ENCODE results near the gene BCL2. TPM values are rescaled to one million over a fixed set of nuclear protein-coding genes. Genes with fewer than 3 reads are reported as not detected.

BCL2 gene
- total RNA-seq, 4 donors from 2014 or later = 25.2 to 39.0 (median 36.1) TPM

DNA sequence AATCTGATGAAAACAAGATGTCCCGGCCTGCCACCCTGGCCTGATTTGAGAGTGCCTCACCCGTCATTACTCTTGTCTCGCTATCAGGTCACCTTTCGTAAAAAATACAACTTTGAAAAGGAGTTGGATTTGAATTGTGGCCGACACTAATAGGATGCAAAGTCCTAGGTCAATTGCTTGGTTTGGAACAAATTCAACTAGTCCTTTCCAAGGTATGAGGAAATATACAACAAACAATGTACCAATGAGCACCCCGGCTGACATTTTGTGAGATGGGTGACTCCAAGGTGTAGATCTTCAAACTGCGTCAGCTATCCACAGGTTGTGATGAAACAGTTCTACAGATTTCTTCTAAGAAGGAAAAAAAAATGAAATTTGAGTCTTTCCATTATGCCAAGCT is 77.8 kb downstream of the BCL2 start:
- WGBS = 98% methylated on average over 7 of the region's 7 CpGs
- Histone ChIP-seq H3K36me3 (no peaks in the 10 kb centered on the region), H3K9me3 (no peaks in the 10 kb centered on the region), H3K27me3 (no peaks in the 10 kb centered on the region), H3K4me3 (no peak overlapping the region), H3K4me1 (peaks cover 20 to 48% (median 34%) of the 10 kb centered on the region in 4 donors), H3K27ac (replicated peaks in 1 of 4) (no peak overlapping the region)
- intact Hi-C loops (cut with DNase I) = no loop called here
- TF ChIP-seq EP300 (IDR thresholded peaks at IDR 0.05) (no peak), POLR2AphosphoS5 (IDR thresholded peaks at IDR 0.05) (no peak), POLR2A (IDR thresholded peaks at IDR 0.05; ENCODE audit: low read depth) (no peak)
- TF ChIP-seq, protein P1, sequence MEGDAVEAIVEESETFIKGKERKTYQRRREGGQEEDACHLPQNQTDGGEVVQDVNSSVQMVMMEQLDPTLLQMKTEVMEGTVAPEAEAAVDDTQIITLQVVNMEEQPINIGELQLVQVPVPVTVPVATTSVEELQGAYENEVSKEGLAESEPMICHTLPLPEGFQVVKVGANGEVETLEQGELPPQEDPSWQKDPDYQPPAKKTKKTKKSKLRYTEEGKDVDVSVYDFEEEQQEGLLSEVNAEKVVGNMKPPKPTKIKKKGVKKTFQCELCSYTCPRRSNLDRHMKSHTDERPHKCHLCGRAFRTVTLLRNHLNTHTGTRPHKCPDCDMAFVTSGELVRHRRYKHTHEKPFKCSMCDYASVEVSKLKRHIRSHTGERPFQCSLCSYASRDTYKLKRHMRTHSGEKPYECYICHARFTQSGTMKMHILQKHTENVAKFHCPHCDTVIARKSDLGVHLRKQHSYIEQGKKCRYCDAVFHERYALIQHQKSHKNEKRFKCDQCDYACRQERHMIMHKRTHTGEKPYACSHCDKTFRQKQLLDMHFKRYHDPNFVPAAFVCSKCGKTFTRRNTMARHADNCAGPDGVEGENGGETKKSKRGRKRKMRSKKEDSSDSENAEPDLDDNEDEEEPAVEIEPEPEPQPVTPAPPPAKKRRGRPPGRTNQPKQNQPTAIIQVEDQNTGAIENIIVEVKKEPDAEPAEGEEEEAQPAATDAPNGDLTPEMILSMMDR (IDR thresholded peaks at IDR 0.05) = no peak
- DNase-seq (ENCODE audit: extremely low spot score) = no peak

DNA sequence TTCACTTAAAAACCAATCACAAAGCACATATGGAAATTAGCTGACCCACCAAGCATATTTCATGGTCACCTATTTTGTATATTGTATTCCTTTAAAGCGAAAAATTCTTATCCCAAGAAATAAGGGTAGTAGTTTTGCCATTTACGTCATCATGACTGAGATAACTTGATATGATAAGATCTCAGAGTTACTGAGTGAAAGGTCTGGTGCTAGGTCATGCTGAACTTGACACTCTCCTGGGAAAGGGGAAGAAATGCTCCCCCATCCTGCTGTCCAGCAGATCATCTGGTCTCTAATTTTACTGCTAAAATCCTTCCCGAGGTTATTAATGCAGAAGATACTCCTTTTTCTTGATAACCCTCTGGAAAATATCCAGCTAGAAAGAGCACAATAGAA is 78.3 kb downstream of the BCL2 start:
- H3K27ac ChIP-seq (replicated peaks in 1 of 4) = no peak overlapping the region
- peaks cover 20 to 52% (median 38%) of the 10 kb centered on the region in 4 donors for H3K4me1 ChIP-seq

DNA sequence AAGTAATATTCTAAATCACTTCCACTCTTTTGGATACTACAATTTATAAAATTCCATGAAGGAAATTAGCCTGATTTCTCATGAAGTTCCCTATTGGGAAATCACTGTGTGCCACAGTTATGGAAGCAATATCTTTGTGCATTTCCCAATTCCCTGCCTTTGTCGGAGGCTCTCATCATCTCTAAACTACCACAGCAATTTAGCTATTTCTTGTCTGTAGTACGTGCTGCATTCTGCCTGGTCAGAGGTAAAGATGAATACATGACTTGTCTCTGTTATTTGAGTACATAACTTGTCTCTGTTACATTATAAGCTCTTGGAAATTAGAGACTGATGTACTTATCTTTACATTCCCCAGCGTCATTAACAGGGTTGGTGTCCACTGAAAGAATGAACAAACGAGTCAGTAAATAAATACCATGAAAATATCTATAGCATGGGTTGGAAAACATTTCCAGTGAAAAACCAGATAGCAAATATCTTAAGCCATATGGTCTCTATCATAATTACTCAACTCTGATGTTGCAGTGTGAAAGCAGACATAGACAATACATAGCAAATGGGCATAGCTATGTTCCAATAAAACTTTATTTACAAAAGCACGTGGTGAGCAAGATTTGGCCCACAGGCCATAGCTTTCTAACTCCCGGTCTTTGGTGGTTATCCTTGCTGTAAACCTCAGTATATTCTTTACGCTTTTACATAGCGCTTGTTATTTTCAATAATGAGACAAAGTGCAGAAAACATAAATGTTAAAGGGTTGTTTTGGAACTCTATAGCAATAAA is 78.8 kb downstream of the BCL2 start:
- intact Hi-C loops (cut with DNase I) = no loop called here
- H3K27ac ChIP-seq (replicated peaks in 1 of 4) = peak overlapping the region in 2 of 4 donors; percentile 7 to 11
- peak; percentile 12 for DNase-seq (ENCODE audit: extremely low spot score)

More for the DNA sequence above, 78.3 kb downstream of the BCL2 start:
- H3K36me3 ChIP-seq = no peaks in the 10 kb centered on the region
- H3K27me3 ChIP-seq = no peaks in the 10 kb centered on the region
- WGBS = 85% methylated on average over 3 of the region's 3 CpGs
- H3K4me3 ChIP-seq = no peak overlapping the region
- intact Hi-C loops (cut with DNase I) = no loop called here
- DNase-seq (ENCODE audit: extremely low spot score) = no peak
- TF ChIP-seq, protein P1 (IDR thresholded peaks at IDR 0.05) = no peak
- TF ChIP-seq POLR2A (IDR thresholded peaks at IDR 0.05; ENCODE audit: low read depth) = no peak
- no peak for TF ChIP-seq EP300 (IDR thresholded peaks at IDR 0.05)
- TF ChIP-seq POLR2AphosphoS5 (IDR thresholded peaks at IDR 0.05) = no peak
- no peaks in the 10 kb centered on the region for H3K9me3 ChIP-seq

DNA sequence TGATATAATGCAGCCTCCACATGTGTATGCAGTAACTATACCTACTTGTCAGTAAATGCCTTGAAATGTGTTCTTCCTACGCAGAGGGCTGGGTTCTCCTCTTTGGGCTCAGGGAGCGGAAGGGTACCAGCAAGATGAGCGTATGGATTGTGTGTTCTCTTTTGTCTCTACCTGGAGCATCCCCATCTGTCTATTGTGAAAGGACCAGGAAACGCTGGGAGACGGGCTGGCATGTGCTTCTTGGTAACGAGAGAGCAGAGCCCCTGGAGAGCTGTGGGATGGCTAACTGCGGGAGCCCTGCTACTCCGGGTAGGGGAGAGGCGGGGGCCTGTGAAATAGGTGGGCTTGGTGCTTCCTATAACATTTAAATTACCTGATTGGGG is 80.9 kb downstream of the BCL2 start:
- WGBS = 81% methylated on average over 9 of the region's 9 CpGs
- Histone ChIP-seq H3K9me3 (no peaks in the 10 kb centered on the region), H3K27me3 (no peaks in the 10 kb centered on the region), H3K27ac (replicated peaks in 1 of 4) (peak overlapping the region; percentile 85 to 90 (median 86)), H3K36me3 (no peaks in the 10 kb centered on the region), H3K4me3 (peak overlapping the region in 2 of 4 donors; percentile 25 to 39), H3K4me1 (peaks cover 20 to 35% (median 32%) of the 10 kb centered on the region in 4 donors)
- TF ChIP-seq POLR2A (IDR thresholded peaks at IDR 0.05; ENCODE audit: low read depth) (no peak), EP300 (IDR thresholded peaks at IDR 0.05) (no peak), POLR2AphosphoS5 (IDR thresholded peaks at IDR 0.05) (no peak)
- TF ChIP-seq, protein P1 (IDR thresholded peaks at IDR 0.05) = no peak
- DNase-seq (ENCODE audit: extremely low spot score) = no peak
- intact Hi-C loops (cut with DNase I) = loop anchor here (5.0 kb wide), 1 partner anchor 79 kb away; the partner anchor contains the start of gene BCL2

More for the DNA sequence above, 78.8 kb downstream of the BCL2 start:
- no peak overlapping the region for H3K4me3 ChIP-seq
- no peaks in the 10 kb centered on the region for H3K36me3 ChIP-seq
- TF ChIP-seq POLR2A (IDR thresholded peaks at IDR 0.05; ENCODE audit: low read depth) (no peak), EP300 (IDR thresholded peaks at IDR 0.05) (no peak), POLR2AphosphoS5 (IDR thresholded peaks at IDR 0.05) (no peak)
- TF ChIP-seq, protein P1 (IDR thresholded peaks at IDR 0.05) = no peak
- no peaks in the 10 kb centered on the region for H3K27me3 ChIP-seq
- no peaks in the 10 kb centered on the region for H3K9me3 ChIP-seq
- WGBS = 89% methylated on average over 8 of the region's 8 CpGs
- peaks cover 20 to 52% (median 36%) of the 10 kb centered on the region in 4 donors for H3K4me1 ChIP-seq
